ENCODE data around the gene MSX1. TPM values are rescaled to one million over a fixed set of nuclear protein-coding genes. Genes with fewer than 3 reads are reported as not detected.

MSX1 gene
- total and polyA plus RNA-seq, 2 of the 13 experiments (the other 11 are each of a cell fraction or from before 2014, with no cell fraction given) = 12.1 to 14.9 TPM

- TF ChIP-seq, protein P1, sequence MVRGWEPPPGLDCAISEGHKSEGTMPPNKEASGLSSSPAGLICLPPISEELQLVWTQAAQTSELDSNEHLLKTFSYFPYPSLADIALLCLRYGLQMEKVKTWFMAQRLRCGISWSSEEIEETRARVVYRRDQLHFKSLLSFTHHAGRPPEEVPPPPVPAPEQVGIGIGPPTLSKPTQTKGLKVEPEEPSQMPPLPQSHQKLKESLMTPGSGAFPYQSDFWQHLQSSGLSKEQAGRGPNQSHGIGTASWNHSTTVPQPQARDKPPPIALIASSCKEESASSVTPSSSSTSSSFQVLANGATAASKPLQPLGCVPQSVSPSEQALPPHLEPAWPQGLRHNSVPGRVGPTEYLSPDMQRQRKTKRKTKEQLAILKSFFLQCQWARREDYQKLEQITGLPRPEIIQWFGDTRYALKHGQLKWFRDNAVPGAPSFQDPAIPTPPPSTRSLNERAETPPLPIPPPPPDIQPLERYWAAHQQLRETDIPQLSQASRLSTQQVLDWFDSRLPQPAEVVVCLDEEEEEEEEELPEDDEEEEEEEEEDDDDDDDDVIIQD (CRISPR knock-in tag; IDR thresholded peaks at IDR 0.05; ENCODE audit: low read depth) = no peak
- TF ChIP-seq CENPX (CRISPR knock-in tag; IDR thresholded peaks at IDR 0.05) = no peak
- TF ChIP-seq YY1 (IDR thresholded peaks at IDR 0.05; ENCODE audit: insufficient read depth, insufficient replicate concordance, low read depth, low read length) = no peak
- TF ChIP-seq, protein P2, sequence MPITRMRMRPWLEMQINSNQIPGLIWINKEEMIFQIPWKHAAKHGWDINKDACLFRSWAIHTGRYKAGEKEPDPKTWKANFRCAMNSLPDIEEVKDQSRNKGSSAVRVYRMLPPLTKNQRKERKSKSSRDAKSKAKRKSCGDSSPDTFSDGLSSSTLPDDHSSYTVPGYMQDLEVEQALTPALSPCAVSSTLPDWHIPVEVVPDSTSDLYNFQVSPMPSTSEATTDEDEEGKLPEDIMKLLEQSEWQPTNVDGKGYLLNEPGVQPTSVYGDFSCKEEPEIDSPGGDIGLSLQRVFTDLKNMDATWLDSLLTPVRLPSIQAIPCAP (CRISPR knock-in tag; IDR thresholded peaks at IDR 0.05; ENCODE audit: low read depth) = no peak
- TF ChIP-seq NFIB (CRISPR knock-in tag; IDR thresholded peaks at IDR 0.05; ENCODE audit: borderline replicate concordance) = no peak
- TF ChIP-seq ARID5B (CRISPR knock-in tag; IDR thresholded peaks at IDR 0.05) = 0 out of 2 replicates have a peak, but pooled peaks have one; percentile 11
- no peak for TF ChIP-seq NR2C2 (CRISPR knock-in tag; IDR thresholded peaks at IDR 0.05; ENCODE audit: borderline replicate concordance)
- TF ChIP-seq RBM22 (optimal IDR thresholded peaks at IDR 0.05; ENCODE audit: low read length) = no peak
- TF ChIP-seq CEBPZ (IDR thresholded peaks at IDR 0.05; ENCODE audit: low read length) = no peak
- TF ChIP-seq HNRNPH1 (optimal IDR thresholded peaks at IDR 0.05; ENCODE audit: low read depth, low read length) = no peak
- no peak for TF ChIP-seq NRL (CRISPR knock-in tag; IDR thresholded peaks at IDR 0.05; ENCODE audit: borderline replicate concordance)
- TF ChIP-seq ZBTB7A (CRISPR knock-in tag; IDR thresholded peaks at IDR 0.05) = peak; percentile 37; the same call in 1 of the 2 replicates
- TF ChIP-seq, protein P3, sequence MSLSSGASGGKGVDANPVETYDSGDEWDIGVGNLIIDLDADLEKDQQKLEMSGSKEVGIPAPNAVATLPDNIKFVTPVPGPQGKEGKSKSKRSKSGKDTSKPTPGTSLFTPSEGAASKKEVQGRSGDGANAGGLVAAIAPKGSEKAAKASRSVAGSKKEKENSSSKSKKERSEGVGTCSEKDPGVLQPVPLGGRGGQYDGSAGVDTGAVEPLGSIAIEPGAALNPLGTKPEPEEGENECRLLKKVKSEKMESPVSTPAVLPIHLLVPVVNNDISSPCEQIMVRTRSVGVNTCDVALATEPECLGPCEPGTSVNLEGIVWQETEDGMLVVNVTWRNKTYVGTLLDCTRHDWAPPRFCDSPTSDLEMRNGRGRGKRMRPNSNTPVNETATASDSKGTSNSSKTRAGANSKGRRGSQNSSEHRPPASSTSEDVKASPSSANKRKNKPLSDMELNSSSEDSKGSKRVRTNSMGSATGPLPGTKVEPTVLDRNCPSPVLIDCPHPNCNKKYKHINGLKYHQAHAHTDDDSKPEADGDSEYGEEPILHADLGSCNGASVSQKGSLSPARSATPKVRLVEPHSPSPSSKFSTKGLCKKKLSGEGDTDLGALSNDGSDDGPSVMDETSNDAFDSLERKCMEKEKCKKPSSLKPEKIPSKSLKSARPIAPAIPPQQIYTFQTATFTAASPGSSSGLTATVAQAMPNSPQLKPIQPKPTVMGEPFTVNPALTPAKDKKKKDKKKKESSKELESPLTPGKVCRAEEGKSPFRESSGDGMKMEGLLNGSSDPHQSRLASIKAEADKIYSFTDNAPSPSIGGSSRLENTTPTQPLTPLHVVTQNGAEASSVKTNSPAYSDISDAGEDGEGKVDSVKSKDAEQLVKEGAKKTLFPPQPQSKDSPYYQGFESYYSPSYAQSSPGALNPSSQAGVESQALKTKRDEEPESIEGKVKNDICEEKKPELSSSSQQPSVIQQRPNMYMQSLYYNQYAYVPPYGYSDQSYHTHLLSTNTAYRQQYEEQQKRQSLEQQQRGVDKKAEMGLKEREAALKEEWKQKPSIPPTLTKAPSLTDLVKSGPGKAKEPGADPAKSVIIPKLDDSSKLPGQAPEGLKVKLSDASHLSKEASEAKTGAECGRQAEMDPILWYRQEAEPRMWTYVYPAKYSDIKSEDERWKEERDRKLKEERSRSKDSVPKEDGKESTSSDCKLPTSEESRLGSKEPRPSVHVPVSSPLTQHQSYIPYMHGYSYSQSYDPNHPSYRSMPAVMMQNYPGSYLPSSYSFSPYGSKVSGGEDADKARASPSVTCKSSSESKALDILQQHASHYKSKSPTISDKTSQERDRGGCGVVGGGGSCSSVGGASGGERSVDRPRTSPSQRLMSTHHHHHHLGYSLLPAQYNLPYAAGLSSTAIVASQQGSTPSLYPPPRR (CRISPR knock-in tag; IDR thresholded peaks at IDR 0.05; ENCODE audit: borderline replicate concordance) = no peak
Measured at GRCh38 chr4:4820739-4821138, 38.7 kb upstream of the MSX1 start (continued).
